PC-3 (cell line): ENCODE results near the gene DLGAP4. TPM values are rescaled to one million over a fixed set of nuclear protein-coding genes. Genes with fewer than 3 reads are reported as not detected.

ENCODE experiments used
- ATAC-seq: fragments of 200-7000 bp; cut with Tn5 transposase; 2 replicates; pipeline ENCODE4 v1.9.1; 2020; ENCODE audit warnings: mild to moderate bottlenecking, moderate library complexity
- BruUV-seq: library from RNA; stranded (reverse); fragments of 400-500 nt; replicated peaks from 2 replicates; lab custom pipeline; 2021; lab: Mats Ljungman, UMichigan
- CTCF ChIA-PET: fragments of 300-600 bp; sonication (Branson Sonifier 250); formaldehyde crosslinking; loops from one replicate; lab custom pipeline; 2022; ENCODE audit warnings: antibody characterized with exemption; lab: Charles Lee
- POLR2A ChIA-PET: fragments of 300-600 bp; sonication (Branson Sonifier 250); formaldehyde crosslinking; loops from one replicate; lab custom pipeline; 2022; ENCODE audit warnings: antibody characterized with exemption; ENCODE audit not compliant: unreplicated experiment; lab: Charles Lee
- DNase-seq: peaks from one replicate; pipeline ENCODE4 v3.0.0-alpha.2; 2015
- H2AFZ ChIP-seq: fragments of 300-600 bp; sonication (generic); 2 replicates; pipeline ENCODE4 v1.6.0; 2016; ENCODE audit warnings: antibody characterized with exemption, low read length
- H3F3A ChIP-seq: fragments of 300-600 bp; sonication (generic); one replicate; pipeline ENCODE4 v1.6.0; 2017; ENCODE audit warnings: antibody characterized with exemption, low read length, control low read depth, mild to moderate bottlenecking; ENCODE audit not compliant: unreplicated experiment
- H3K27ac ChIP-seq: fragments of 300-600 bp; sonication (generic); 2 replicates; pipeline ENCODE4 v1.5.1; 2016; ENCODE audit warnings: mild to moderate bottlenecking, low read length
- H3K27me3 ChIP-seq: fragments of 300-600 bp; sonication (generic); 2 replicates; pipeline ENCODE4 v1.6.1; 2016; ENCODE audit warnings: low read length, mixed read lengths
- H3K36me3 ChIP-seq: fragments of 300-600 bp; sonication (generic); 2 replicates; pipeline ENCODE4 v1.6.1; 2016; ENCODE audit warnings: low read depth, mixed run types, low read length, mixed read lengths
- H3K4me1 ChIP-seq: fragments of 300-600 bp; sonication (generic); 2 replicates; pipeline ENCODE4 v1.5.1; 2016; ENCODE audit warnings: low read length; ENCODE audit not compliant: insufficient read depth
- H3K4me2 ChIP-seq: fragments of 300-600 bp; sonication (generic); 2 replicates; pipeline ENCODE4 v1.6.0; 2016; ENCODE audit warnings: low read length
- H3K4me3 ChIP-seq: fragments of 300-600 bp; sonication (generic); 2 replicates; pipeline ENCODE4 v1.5.1; 2016; ENCODE audit warnings: mild to moderate bottlenecking, low read length, mixed read lengths
- H3K79me2 ChIP-seq: fragments of 300-600 bp; sonication (generic); 2 replicates; pipeline ENCODE4 v1.6.1; 2017; ENCODE audit warnings: low read length, mixed read lengths
- H3K9ac ChIP-seq: fragments of 300-600 bp; sonication (generic); 2 replicates; pipeline ENCODE4 v1.6.0; 2016; ENCODE audit warnings: mild to moderate bottlenecking, low read length
- H3K9me2 ChIP-seq: fragments of 300-600 bp; sonication (generic); replicated peaks from 2 replicates; pipeline ENCODE4 v1.6.1; 2016; ENCODE audit warnings: mixed run types, low read length, mixed read lengths
- H3K9me3 ChIP-seq: fragments of 300-600 bp; sonication (generic); 2 replicates; pipeline ENCODE4 v1.6.1; 2016; ENCODE audit warnings: low read length, mixed read lengths
- H4K20me1 ChIP-seq: fragments of 300-600 bp; sonication (generic); 2 replicates; pipeline ENCODE4 v1.6.1; 2016; ENCODE audit warnings: low read length, mixed read lengths
- EZH2 ChIP-seq: fragments of 300-600 bp; sonication (generic); IDR thresholded peaks from one replicate; pipeline ENCODE4 v1.6.1; 2017; ENCODE audit warnings: antibody characterized with exemption, mild to moderate bottlenecking, low read length; ENCODE audit not compliant: unreplicated experiment
- EZH2phosphoT487 ChIP-seq: fragments of 300-600 bp; sonication (generic); IDR thresholded peaks from 2 replicates; pipeline ENCODE4 v1.6.1; 2018; ENCODE audit warnings: mild to moderate bottlenecking, antibody characterized with exemption, low read length, borderline replicate concordance
- intact Hi-C: fragments of 100-400 bp; cut with micrococcal nuclease; formaldehyde crosslinking; loops from 2 replicates; pipeline ENCODE4 v1.9.0; 2023
- total RNA-seq: library from RNA; depleted of rRNA; stranded (reverse); fragments of >200 nt; gene quantifications from 2 replicates; pipeline ENCODE4 v1.2.3, GENCODE V29; 2014
- TF ChIP-seq, protein P1 (sequence below): fragments of 300-600 bp; sonication (generic); conservative IDR thresholded peaks from 2 replicates; pipeline ENCODE4 v1.5.1; 2017; ENCODE audit warnings: antibody characterized with exemption, low read depth, mild to moderate bottlenecking, low read length

Gene DLGAP4
- total RNA-seq, 1 experiment from 2014 or later, result 21.0 TPM

DNA sequence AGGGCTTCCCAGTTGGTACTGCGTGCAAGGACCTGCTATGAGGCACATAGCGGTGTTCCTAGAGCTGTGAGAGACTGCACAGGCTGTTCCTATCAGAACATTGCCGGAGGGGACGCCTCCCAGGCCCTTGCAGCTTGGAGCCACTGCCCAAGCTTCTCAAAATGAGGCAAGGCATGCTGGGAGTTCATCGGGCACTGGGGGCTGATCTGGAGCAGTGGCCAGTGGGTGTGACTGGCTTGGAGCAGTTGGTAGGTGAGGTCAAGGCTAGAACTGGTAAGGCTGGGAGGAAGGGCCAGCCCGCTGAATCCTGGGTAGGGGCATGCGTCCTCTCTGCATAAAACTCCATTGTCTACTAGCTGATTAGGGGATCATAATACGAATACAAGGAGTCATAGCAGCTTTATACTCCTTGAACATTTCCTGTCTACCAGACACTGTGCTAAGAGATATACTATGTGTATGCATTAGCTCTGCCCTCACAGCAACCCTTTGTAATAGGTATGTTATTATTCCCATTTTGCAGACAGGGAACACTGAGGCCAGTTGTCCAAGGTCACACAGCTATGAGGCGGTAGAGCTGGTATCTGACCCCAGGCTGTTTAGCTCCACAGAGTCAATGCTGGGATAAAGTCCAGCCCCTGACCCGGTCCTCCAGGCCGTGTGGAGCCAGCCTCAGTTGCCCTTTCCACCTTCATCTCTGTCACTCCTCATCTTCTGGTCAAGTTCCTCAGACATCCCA is 53.7 kb downstream of the DLGAP4 start:
- DNase-seq (no peak), ATAC-seq (no peak)
- Histone ChIP-seq H3K9ac (no peak overlapping the region), H3K27ac (no peak overlapping the region), H3K9me3 (no peaks in the 10 kb centered on the region), H3F3A (no peaks in the 10 kb centered on the region), H3K79me2 (no peaks in the 10 kb centered on the region), H2AFZ (no peak overlapping the region), H3K4me3 (no peak overlapping the region), H4K20me1 (no peaks in the 10 kb centered on the region), H3K9me2 (no peaks in the 10 kb centered on the region), H3K4me1 (no peaks in the 10 kb centered on the region), H3K36me3 (no peaks in the 10 kb centered on the region), H3K27me3 (peaks cover 11% of the 10 kb centered on the region), H3K4me2 (no peak overlapping the region)
- ChIA-PET POLR2A (no interaction called here), CTCF (no interaction called here)
- TF ChIP-seq, protein P1, sequence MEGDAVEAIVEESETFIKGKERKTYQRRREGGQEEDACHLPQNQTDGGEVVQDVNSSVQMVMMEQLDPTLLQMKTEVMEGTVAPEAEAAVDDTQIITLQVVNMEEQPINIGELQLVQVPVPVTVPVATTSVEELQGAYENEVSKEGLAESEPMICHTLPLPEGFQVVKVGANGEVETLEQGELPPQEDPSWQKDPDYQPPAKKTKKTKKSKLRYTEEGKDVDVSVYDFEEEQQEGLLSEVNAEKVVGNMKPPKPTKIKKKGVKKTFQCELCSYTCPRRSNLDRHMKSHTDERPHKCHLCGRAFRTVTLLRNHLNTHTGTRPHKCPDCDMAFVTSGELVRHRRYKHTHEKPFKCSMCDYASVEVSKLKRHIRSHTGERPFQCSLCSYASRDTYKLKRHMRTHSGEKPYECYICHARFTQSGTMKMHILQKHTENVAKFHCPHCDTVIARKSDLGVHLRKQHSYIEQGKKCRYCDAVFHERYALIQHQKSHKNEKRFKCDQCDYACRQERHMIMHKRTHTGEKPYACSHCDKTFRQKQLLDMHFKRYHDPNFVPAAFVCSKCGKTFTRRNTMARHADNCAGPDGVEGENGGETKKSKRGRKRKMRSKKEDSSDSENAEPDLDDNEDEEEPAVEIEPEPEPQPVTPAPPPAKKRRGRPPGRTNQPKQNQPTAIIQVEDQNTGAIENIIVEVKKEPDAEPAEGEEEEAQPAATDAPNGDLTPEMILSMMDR, result no peak
- TF ChIP-seq EZH2 (no peak), EZH2phosphoT487 (no peak)
- BruUV-seq, result no TSS peak
- intact Hi-C loops, result no loop called here

DNA sequence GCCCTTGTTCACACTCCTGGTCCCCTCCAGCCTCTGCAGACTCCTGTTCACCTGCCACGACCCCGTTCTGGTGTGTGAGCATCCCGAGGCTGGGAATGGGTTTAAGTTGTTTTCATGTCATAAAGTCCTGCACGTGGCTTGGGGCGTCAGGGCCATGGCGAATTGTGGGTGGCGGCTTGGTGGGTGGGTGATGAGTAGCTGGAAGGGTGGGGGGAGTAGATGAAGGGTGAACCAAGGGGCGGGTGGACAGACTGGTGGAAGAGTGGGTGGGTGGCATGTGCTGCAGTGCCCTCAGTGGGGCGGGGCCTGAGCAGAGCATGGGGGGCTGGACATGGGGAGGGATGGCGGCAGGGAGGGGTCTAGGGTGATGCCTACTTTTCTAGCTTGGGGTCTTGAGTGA is 54.3 kb downstream of the DLGAP4 start:
- Histone ChIP-seq H3K9me2 (no peaks in the 10 kb centered on the region), H3K4me1 (no peaks in the 10 kb centered on the region), H3K27ac (no peak overlapping the region), H3K4me2 (no peak overlapping the region), H3K9ac (no peak overlapping the region), H3F3A (no peaks in the 10 kb centered on the region), H3K36me3 (no peaks in the 10 kb centered on the region), H3K79me2 (no peaks in the 10 kb centered on the region), H4K20me1 (no peaks in the 10 kb centered on the region), H3K27me3 (peaks cover 17% of the 10 kb centered on the region), H2AFZ (no peak overlapping the region), H3K4me3 (no peak overlapping the region), H3K9me3 (no peaks in the 10 kb centered on the region)
- no peak for ATAC-seq
- no peak for DNase-seq
- ChIA-PET POLR2A (no interaction called here), CTCF (no interaction called here)
- intact Hi-C loops, result no loop called here
- TF ChIP-seq EZH2 (no peak), EZH2phosphoT487 (no peak)
- TF ChIP-seq, protein P1, result no peak
- BruUV-seq, result no TSS peak

DNA sequence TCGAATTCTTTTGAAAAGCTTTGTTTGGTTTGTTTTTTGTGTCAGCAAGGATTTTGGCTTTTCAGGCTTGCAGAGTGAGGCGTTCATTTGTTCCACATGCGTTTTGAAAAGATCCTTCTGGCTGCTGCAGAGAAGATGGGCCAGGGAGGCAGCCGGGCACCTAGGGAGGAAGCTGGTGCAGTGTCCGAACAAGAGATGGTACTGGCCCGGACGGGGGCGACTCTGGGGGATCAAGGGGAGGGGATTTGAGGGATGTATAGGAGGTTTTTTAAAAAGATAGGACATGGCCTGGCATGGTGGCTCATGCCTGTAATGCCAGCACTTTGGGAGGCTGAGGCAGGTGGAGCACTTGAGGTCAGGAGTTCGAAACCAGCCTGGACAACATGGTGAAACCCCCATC is 55.3 kb downstream of the DLGAP4 start:
- Histone ChIP-seq H3K36me3 (no peaks in the 10 kb centered on the region), H3K79me2 (no peaks in the 10 kb centered on the region), H2AFZ (no peak overlapping the region), H3F3A (no peaks in the 10 kb centered on the region), H3K9me2 (no peaks in the 10 kb centered on the region), H4K20me1 (no peaks in the 10 kb centered on the region), H3K4me3 (no peak overlapping the region), H3K27me3 (peaks cover 25% of the 10 kb centered on the region), H3K9ac (no peak overlapping the region), H3K4me1 (no peaks in the 10 kb centered on the region), H3K27ac (no peak overlapping the region), H3K4me2 (no peak overlapping the region), H3K9me3 (no peaks in the 10 kb centered on the region)
- intact Hi-C loops, result no loop called here
- DNase-seq (no peak), ATAC-seq (no peak)
- no TSS peak for BruUV-seq
- ChIA-PET CTCF (no interaction called here), POLR2A (no interaction called here)
- TF ChIP-seq, protein P1, result no peak
- TF ChIP-seq EZH2, result no peak
- no peak for TF ChIP-seq EZH2phosphoT487
